SK-N-SH (cell line): ENCODE measurements around the gene NAPG. TPM values are rescaled to one million over a fixed set of nuclear protein-coding genes. Genes with fewer than 3 reads are reported as not detected.

Experiments
- CTCF ChIA-PET: fragments of 300-600, 350-600 bp; formaldehyde crosslinking; extraction: SDS; loops from one replicate; lab custom pipeline; 2021; lab: Yijun Ruan, JAX
- POLR2A ChIA-PET: fragments of 350-600 bp; sonication (Branson Sonifier 250); formaldehyde crosslinking; extraction: SDS; loops from one replicate; lab custom pipeline; 2020; ENCODE audit warnings: antibody characterized with exemption, inconsistent platforms; lab: Yijun Ruan, JAX
- DNase-seq: peaks from one replicate; pipeline ENCODE4 v3.0.0; 2012
- H2AFZ ChIP-seq: fragments of 200-600 bp; sonication (generic); 2 replicates; pipeline ENCODE4 v1.8.1; 2016; ENCODE audit warnings: antibody characterized with exemption, mild to moderate bottlenecking, low read depth
- H3F3A ChIP-seq: fragments of 200-600 bp; sonication (generic); replicated peaks from 2 replicates; pipeline ENCODE3; 2016; ENCODE audit warnings: antibody characterized with exemption, mild to moderate bottlenecking; ENCODE audit not compliant: insufficient read depth
- H3K27ac ChIP-seq, 2 experiments: fragments of 200-500 bp in 1 of 2; fragments of 200-600 bp in 1 of 2; sonication (Bioruptor generic) in 1 of 2; sonication (generic), shearing (Covaris generic) in 1 of 2; 2 replicates each; pipeline versions ENCODE4 v1.5.1 to v1.6.1; 2014 to 2016; ENCODE audit warnings: low read depth in 2 of 2, inconsistent platforms in 1 of 2, low read length in 1 of 2, mild to moderate bottlenecking in 1 of 2, mixed read lengths in 1 of 2
- H3K27me3 ChIP-seq: fragments of 200-600 bp; sonication (generic), shearing (Covaris generic); 2 replicates; pipeline ENCODE4 v1.6.1; 2016; ENCODE audit warnings: mixed run types; ENCODE audit not compliant: insufficient read depth
- H3K36me3 ChIP-seq, 2 experiments: fragments of 200-500 bp in 1 of 2; fragments of 200-600 bp in 1 of 2; sonication (Bioruptor generic) in 1 of 2; sonication (generic) in 1 of 2; replicated peaks in 1 of 2; 2 replicates each; pipeline versions ENCODE3 to v1.5.1; 2014 to 2016; ENCODE audit warnings: low read length in 1 of 2, mild to moderate bottlenecking in 1 of 2; ENCODE audit not compliant: insufficient read depth in 2 of 2, control insufficient read depth in 1 of 2
- H3K4me1 ChIP-seq, 2 experiments: fragments of 200-500 bp in 1 of 2; fragments of 200-600 bp in 1 of 2; sonication (Bioruptor generic) in 1 of 2; sonication (generic), shearing (Covaris generic) in 1 of 2; 2 replicates each; pipeline versions ENCODE4 v1.5.1 to v1.6.1; 2014 to 2016; ENCODE audit warnings: low read depth in 1 of 2, low read length in 1 of 2, mixed run types in 1 of 2; ENCODE audit not compliant: insufficient read depth in 2 of 2, control insufficient read depth in 1 of 2
- H3K4me2 ChIP-seq: fragments of 200-600 bp; sonication (generic), shearing (Covaris generic); 2 replicates; pipeline ENCODE4 v1.6.1; 2017; ENCODE audit warnings: mixed run types
- H3K4me3 ChIP-seq, 2 experiments: fragments of 200-500 bp in 1 of 2; fragments of 200-600 bp in 1 of 2; sonication (Bioruptor generic) in 1 of 2; sonication (generic), shearing (Covaris generic) in 1 of 2; 2 replicates each; pipeline versions ENCODE4 v1.5.1 to v1.8.1; 2014 to 2016; ENCODE audit warnings: low read depth in 2 of 2, inconsistent platforms in 1 of 2, low read length in 1 of 2, mild to moderate bottlenecking in 1 of 2, mixed read lengths in 1 of 2, moderate library complexity in 1 of 2
- H3K79me2 ChIP-seq: fragments of 200-600 bp; sonication (generic); 2 replicates; pipeline ENCODE4 v1.8.1; 2017; ENCODE audit warnings: mild to moderate bottlenecking; ENCODE audit not compliant: insufficient read depth
- H3K9ac ChIP-seq: fragments of 200-600 bp; sonication (generic); 2 replicates; pipeline ENCODE4 v1.6.1; 2017; ENCODE audit warnings: mixed run types
- H3K9me2 ChIP-seq: fragments of 200-600 bp; sonication (generic); 2 replicates; pipeline ENCODE4 v1.6.1; 2017; ENCODE audit warnings: mixed run types
- H3K9me3 ChIP-seq: fragments of 200-600 bp; sonication (generic); 2 replicates; pipeline ENCODE4 v1.6.1; 2017; ENCODE audit warnings: mixed run types, mild to moderate bottlenecking, moderate library complexity
- H4K20me1 ChIP-seq: fragments of 200-600 bp; sonication (generic); 2 replicates; pipeline ENCODE4 v1.6.1; 2017; ENCODE audit warnings: mild to moderate bottlenecking, mixed run types; ENCODE audit not compliant: insufficient read depth
- EZH2phosphoT487 ChIP-seq: fragments of 200-600 bp; sonication (generic); IDR thresholded peaks from 2 replicates; pipeline ENCODE4 v1.6.1; 2017; ENCODE audit warnings: low read depth, mixed run types, mild to moderate bottlenecking, antibody characterized with exemption, moderate library complexity, borderline replicate concordance
- GATA2 ChIP-seq: sonication (generic); formaldehyde crosslinking; IDR thresholded peaks from 2 replicates; pipeline ENCODE4 v1.5.0; 2020; ENCODE audit warnings: mild to moderate bottlenecking, missing genetic modification reagents
- JUND ChIP-seq: IDR thresholded peaks from 2 replicates; pipeline ENCODE4 v1.4.0; 2012
- MXI1 ChIP-seq: IDR thresholded peaks from 2 replicates; pipeline ENCODE4 v1.6.1; 2012; ENCODE audit warnings: mild to moderate bottlenecking, low read depth, low read length, improper control_type of control experiment
- POLR2AphosphoS5 ChIP-seq: IDR thresholded peaks from 2 replicates; pipeline ENCODE4 v1.6.1; 2012; ENCODE audit warnings: low read depth, low read length
- RAD21 ChIP-seq: IDR thresholded peaks from 2 replicates; pipeline ENCODE4 v1.6.1; 2012; ENCODE audit warnings: mild to moderate bottlenecking, low read length
- SIN3A ChIP-seq: IDR thresholded peaks from 2 replicates; pipeline ENCODE4 v1.6.1; 2012; ENCODE audit warnings: low read depth, mild to moderate bottlenecking, low read length, moderate library complexity, borderline replicate concordance
- TAF1 ChIP-seq: IDR thresholded peaks from 2 replicates; pipeline ENCODE4 v1.6.1; 2012; ENCODE audit warnings: low read depth, mild to moderate bottlenecking, low read length, moderate library complexity, borderline replicate concordance
- TCF12 ChIP-seq: IDR thresholded peaks from 2 replicates; pipeline ENCODE4 v1.4.0; 2012
- TEAD4 ChIP-seq: IDR thresholded peaks from 2 replicates; pipeline ENCODE4 v1.4.0; 2012; ENCODE audit warnings: mild to moderate bottlenecking, borderline replicate concordance; ENCODE audit not compliant: insufficient read depth
- USF1 ChIP-seq: IDR thresholded peaks from 2 replicates; pipeline ENCODE4 v1.4.0; 2012; ENCODE audit warnings: low read depth, borderline replicate concordance
- YY1 ChIP-seq: IDR thresholded peaks from 2 replicates; pipeline ENCODE4 v1.4.0; 2012; ENCODE audit warnings: low read depth, mild to moderate bottlenecking
- WGBS: methylation state at CpG from one replicate; pipeline ENCODE4 v1.1.6; 2017; ENCODE audit warnings: low lambda C conversion rate; 5-methylcytosine and 5-hydroxymethylcytosine counted together
- polyA plus RNA-seq, 3 experiments: library from polyadenylated mRNA; depleted of rRNA; stranded (reverse); fragments of >200 nt; gene quantifications; 2 replicates each; pipeline ENCODE4 v1.2.3, GENCODE V29; 2012
- TF ChIP-seq, protein P1 (sequence below): fragments of 200-600 bp; sonication (generic); IDR thresholded peaks from 2 replicates; pipeline ENCODE4 v1.6.1; 2017; ENCODE audit warnings: antibody characterized with exemption, mild to moderate bottlenecking, moderate library complexity

The NAPG gene
- polyA plus RNA-seq, 1 of the 3 experiments (the other 2 are of a cell fraction), result 9.2 TPM

- Histone ChIP-seq H3K4me3 (no peak overlapping the region), H3K4me2 (no peak overlapping the region), H3K27me3 (no peaks in the 10 kb centered on the region), H3K9me3 (no peaks in the 10 kb centered on the region), H2AFZ (no peak overlapping the region), H3K27ac (no peak overlapping the region), H3K9ac (no peak overlapping the region), H3K79me2 (no peaks in the 10 kb centered on the region), H3K36me3 (no peaks in the 10 kb centered on the region), H3K9me2 (no peaks in the 10 kb centered on the region), H3F3A (no peaks in the 10 kb centered on the region), H4K20me1 (no peaks in the 10 kb centered on the region), H3K4me1 (no peaks in the 10 kb centered on the region; a peak in 1 of 4 replicates)
- no peak for DNase-seq
- 37% methylated on average over 4 of the region's 4 CpGs for WGBS
- TF ChIP-seq POLR2AphosphoS5, result no peak
- TF ChIP-seq JUND, result no peak
- no peak for TF ChIP-seq EZH2phosphoT487
- no peak for TF ChIP-seq MXI1
- TF ChIP-seq GATA2 (CRISPR knock-in tag), result no peak
- TF ChIP-seq RAD21, result no peak
- no peak for TF ChIP-seq TCF12
- TF ChIP-seq TAF1, result no peak
- TF ChIP-seq TEAD4, result no peak
- no peak for TF ChIP-seq YY1
- CTCF ChIA-PET, result no interaction called here
- POLR2A ChIA-PET, result no interaction called here
These were observed 37.8 kb upstream of the NAPG start for GRCh38 chr18:10488017-10488416.

DNA sequence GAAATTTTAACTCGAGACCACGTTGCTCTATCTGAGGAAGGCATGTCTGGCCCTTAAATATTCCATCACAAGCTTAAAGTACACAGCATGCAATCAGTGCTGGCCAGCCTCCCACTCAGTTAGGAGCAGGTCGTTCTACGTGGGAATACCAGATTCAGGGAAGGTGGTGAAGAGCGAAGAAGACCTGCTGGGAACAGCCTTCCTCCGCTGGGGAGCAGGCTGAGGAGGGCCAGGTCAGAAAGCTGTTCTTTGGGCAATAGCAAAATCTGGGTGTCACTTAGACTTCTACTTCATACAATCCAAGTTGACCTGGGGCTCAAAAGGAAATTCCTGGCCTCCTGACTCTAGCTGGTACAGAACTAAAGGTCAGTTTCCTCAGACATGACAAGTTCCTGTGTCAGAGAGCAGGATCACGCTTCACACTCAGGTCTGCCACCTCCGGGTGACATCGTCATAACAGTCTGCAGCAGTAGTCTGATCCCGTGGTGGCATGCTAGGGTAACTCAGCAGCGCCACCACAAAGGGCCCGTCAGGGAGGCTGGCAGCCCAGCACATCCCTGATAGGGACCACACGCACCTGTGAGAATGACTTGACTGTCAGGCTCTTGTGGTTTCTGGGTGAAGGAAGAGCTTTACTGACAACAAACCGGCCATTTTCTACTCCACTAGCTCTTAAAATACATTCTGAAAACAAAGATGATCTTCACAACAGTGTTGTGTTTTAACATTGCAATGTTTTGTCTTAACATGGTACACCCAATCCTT, 35.2 kb upstream of the NAPG start:
- ChIA-PET CTCF (interaction anchor here (0.7 to 2.0 kb wide), 3 partner anchors 27 to 361 kb away, joined by 3 to 10 read pairs (median 3); no protein-coding TSS in a partner anchor), POLR2A (no interaction called here)
- H4K20me1 ChIP-seq, result no peaks in the 10 kb centered on the region
- no peaks in the 10 kb centered on the region for H3F3A ChIP-seq
- no peaks in the 10 kb centered on the region for H3K27me3 ChIP-seq
- H2AFZ ChIP-seq, result no peak overlapping the region
- 27% methylated on average over 5 of the region's 14 CpGs for WGBS
- DNase-seq, result no peak
- no peak overlapping the region for H3K9ac ChIP-seq
- H3K36me3 ChIP-seq, result no peaks in the 10 kb centered on the region
- no peak overlapping the region for H3K4me2 ChIP-seq
- H3K9me2 ChIP-seq, result no peaks in the 10 kb centered on the region
- no peak overlapping the region for H3K27ac ChIP-seq
- H3K4me1 ChIP-seq, result no peaks in the 10 kb centered on the region; a peak in 1 of 4 replicates
- H3K4me3 ChIP-seq, result no peak overlapping the region
- no peaks in the 10 kb centered on the region for H3K9me3 ChIP-seq
- H3K79me2 ChIP-seq, result no peaks in the 10 kb centered on the region
- TF ChIP-seq SIN3A (no peak), RAD21 (peak; percentile 9; the same call in 1 of the 2 replicates)

GRCh38 chr18:10495936-10496335, 29.9 kb upstream of the NAPG start:
- H3K27ac ChIP-seq, result no peak overlapping the region
- H3K9me2 ChIP-seq, result no peaks in the 10 kb centered on the region
- H3K4me3 ChIP-seq, result no peak overlapping the region
- H3F3A ChIP-seq, result no peaks in the 10 kb centered on the region
- H3K36me3 ChIP-seq, result no peaks in the 10 kb centered on the region
- ChIA-PET POLR2A (no interaction called here), CTCF (no interaction called here)
- H3K9ac ChIP-seq, result no peak overlapping the region
- WGBS, result 36% methylated on average over 2 of the region's 2 CpGs
- no peak for TF ChIP-seq TEAD4
- TF ChIP-seq USF1, result no peak
- TF ChIP-seq RAD21, result no peak
- TF ChIP-seq, protein P1, sequence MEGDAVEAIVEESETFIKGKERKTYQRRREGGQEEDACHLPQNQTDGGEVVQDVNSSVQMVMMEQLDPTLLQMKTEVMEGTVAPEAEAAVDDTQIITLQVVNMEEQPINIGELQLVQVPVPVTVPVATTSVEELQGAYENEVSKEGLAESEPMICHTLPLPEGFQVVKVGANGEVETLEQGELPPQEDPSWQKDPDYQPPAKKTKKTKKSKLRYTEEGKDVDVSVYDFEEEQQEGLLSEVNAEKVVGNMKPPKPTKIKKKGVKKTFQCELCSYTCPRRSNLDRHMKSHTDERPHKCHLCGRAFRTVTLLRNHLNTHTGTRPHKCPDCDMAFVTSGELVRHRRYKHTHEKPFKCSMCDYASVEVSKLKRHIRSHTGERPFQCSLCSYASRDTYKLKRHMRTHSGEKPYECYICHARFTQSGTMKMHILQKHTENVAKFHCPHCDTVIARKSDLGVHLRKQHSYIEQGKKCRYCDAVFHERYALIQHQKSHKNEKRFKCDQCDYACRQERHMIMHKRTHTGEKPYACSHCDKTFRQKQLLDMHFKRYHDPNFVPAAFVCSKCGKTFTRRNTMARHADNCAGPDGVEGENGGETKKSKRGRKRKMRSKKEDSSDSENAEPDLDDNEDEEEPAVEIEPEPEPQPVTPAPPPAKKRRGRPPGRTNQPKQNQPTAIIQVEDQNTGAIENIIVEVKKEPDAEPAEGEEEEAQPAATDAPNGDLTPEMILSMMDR, result no peak
- H3K27me3 ChIP-seq, result no peaks in the 10 kb centered on the region
- no peaks in the 10 kb centered on the region for H4K20me1 ChIP-seq
- H3K9me3 ChIP-seq, result no peaks in the 10 kb centered on the region
- no peak overlapping the region for H3K4me2 ChIP-seq
- H3K4me1 ChIP-seq, result no peaks in the 10 kb centered on the region; a peak in 1 of 4 replicates
- DNase-seq, result no peak
- no peaks in the 10 kb centered on the region for H3K79me2 ChIP-seq
- no peak overlapping the region; the same call in 1 of the 2 replicates for H2AFZ ChIP-seq
